Measurements from ENCODE around the gene RNF223. TPM values are rescaled to one million over a fixed set of nuclear protein-coding genes. Genes with fewer than 3 reads are reported as not detected.

RNF223 gene
- total and polyA plus RNA-seq, 11 donors = not detected

GRCh38 chr1:1074631-1075147 is 583 bp upstream of the RNF223 start:
- Histone ChIP-seq H3K36me3 (no peaks in the 10 kb centered on the region), H3K4me3 (no peak overlapping the region), H3K27ac (no peak overlapping the region), H3K9me3 (no peaks in the 10 kb centered on the region), H3K4me1 (peaks cover 0 to 8% (median 4%) of the 10 kb centered on the region in 12 donors), H3K27me3 (peaks cover 0 to 53% (median 16%) of the 10 kb centered on the region in 9 donors)
- peak in 3 of 5 donors; percentile 9 to 33 (median 15) for DNase-seq
- intact Hi-C loops (cut with DNase I) = no loop called here
- TF ChIP-seq, protein P1, sequence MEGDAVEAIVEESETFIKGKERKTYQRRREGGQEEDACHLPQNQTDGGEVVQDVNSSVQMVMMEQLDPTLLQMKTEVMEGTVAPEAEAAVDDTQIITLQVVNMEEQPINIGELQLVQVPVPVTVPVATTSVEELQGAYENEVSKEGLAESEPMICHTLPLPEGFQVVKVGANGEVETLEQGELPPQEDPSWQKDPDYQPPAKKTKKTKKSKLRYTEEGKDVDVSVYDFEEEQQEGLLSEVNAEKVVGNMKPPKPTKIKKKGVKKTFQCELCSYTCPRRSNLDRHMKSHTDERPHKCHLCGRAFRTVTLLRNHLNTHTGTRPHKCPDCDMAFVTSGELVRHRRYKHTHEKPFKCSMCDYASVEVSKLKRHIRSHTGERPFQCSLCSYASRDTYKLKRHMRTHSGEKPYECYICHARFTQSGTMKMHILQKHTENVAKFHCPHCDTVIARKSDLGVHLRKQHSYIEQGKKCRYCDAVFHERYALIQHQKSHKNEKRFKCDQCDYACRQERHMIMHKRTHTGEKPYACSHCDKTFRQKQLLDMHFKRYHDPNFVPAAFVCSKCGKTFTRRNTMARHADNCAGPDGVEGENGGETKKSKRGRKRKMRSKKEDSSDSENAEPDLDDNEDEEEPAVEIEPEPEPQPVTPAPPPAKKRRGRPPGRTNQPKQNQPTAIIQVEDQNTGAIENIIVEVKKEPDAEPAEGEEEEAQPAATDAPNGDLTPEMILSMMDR (IDR thresholded peaks at IDR 0.05) = no peak
- TF ChIP-seq POLR2A (IDR thresholded peaks at IDR 0.05) = no peak
- 75 to 92% (median 82%) methylated on average over 11 to 14 of the region's 14 CpGs for WGBS, 4 donors
- peak in 1 of 4 donors; percentile 6 for ATAC-seq

- peaks cover 0 to 18% (median 9%) of the 10 kb centered on the region in 12 donors for H3K4me1 ChIP-seq
- DNase-seq (peak in 2 of 5 donors; percentile 14 to 56), ATAC-seq (no peak)
- TF ChIP-seq, protein P1 (IDR thresholded peaks at IDR 0.05) = no peak
- no peak for TF ChIP-seq POLR2A (IDR thresholded peaks at IDR 0.05)
- H3K9me3 ChIP-seq = no peaks in the 10 kb centered on the region
- no peak overlapping the region for H3K4me3 ChIP-seq
- H3K27ac ChIP-seq = no peak overlapping the region
- 81 to 87% (median 83%) methylated on average over 15 to 28 of the region's 28 CpGs for WGBS, 4 donors
- peaks cover 0 to 69% (median 29%) of the 10 kb centered on the region in 9 donors for H3K27me3 ChIP-seq
- H3K36me3 ChIP-seq = no peaks in the 10 kb centered on the region
- intact Hi-C loops (cut with DNase I) = no loop called here
Observed at GRCh38 chr1:1072849-1073742, 1.0 kb downstream of the RNF223 start.

DNA sequence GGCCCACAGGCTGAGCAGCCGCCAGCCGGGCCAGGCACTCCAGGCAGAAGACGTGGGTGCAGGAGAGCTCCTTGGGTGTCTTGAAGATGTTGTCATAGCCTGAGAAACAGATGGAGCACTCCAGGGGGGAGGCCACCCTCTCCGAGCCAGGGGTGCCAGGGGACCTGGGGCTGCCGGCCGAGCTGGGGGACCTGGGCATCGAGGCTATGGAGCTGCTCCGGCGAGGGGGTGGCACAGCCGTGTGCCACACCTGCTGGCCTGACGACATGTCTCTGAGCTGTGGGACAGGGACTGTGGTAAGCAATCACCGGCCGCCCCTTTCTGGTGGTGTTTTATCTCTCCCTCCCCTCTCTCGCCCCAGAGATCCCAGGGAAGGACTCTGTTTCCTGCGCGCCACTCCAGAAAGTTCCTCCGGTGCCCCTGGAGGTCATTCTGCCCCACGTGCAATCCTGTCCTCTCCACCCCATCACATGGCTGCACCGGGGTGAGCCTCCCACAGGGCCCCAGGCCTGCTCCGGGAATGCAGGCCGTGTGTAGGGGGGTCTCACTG is 1.7 kb downstream of the RNF223 start:
- TF ChIP-seq, protein P1 (IDR thresholded peaks at IDR 0.05) = no peak
- no peak for TF ChIP-seq POLR2A (IDR thresholded peaks at IDR 0.05)
- Histone ChIP-seq H3K4me1 (peaks cover 0 to 19% (median 9%) of the 10 kb centered on the region in 12 donors), H3K9me3 (no peaks in the 10 kb centered on the region), H3K27ac (no peak overlapping the region), H3K27me3 (peaks cover 0 to 76% (median 36%) of the 10 kb centered on the region in 9 donors), H3K36me3 (no peaks in the 10 kb centered on the region), H3K4me3 (no peak overlapping the region)
- DNase-seq = peak in 1 of 5 donors; percentile 17
- 45 to 79% (median 74%) methylated on average over 10 to 21 of the region's 21 CpGs for WGBS, 4 donors
- intact Hi-C loops (cut with DNase I) = no loop called here
- ATAC-seq = no peak
